Measurements from ENCODE around the gene SMCR8.

The SMCR8 gene

GRCh38 chr17:18278867-18279266 is 36.2 kb upstream of the SMCR8 start:
- H3K36me3 ChIP-seq: peaks cover 70 to 97% (median 88%) of the 10 kb centered on the region in 3 donors
- DNase-seq: no peak
- H3K27ac ChIP-seq: no peak overlapping the region
- no peaks in the 10 kb centered on the region for H3K4me1 ChIP-seq
- no peaks in the 10 kb centered on the region for H3K9me3 ChIP-seq
- H3K27me3 ChIP-seq: no peaks in the 10 kb centered on the region
- TF ChIP-seq CTCF (IDR thresholded peaks at IDR 0.05): no peak
- intact Hi-C loops (cut with DNase I; ENCODE audit: low total_unique reads): no loop called here
- H3K4me3 ChIP-seq: no peak overlapping the region

- Histone ChIP-seq H3K36me3 (peaks cover 70 to 99% (median 93%) of the 10 kb centered on the region in 3 donors), H3K9me3 (no peaks in the 10 kb centered on the region), H3K4me1 (no peaks in the 10 kb centered on the region), H3K27ac (no peak overlapping the region), H3K27me3 (no peaks in the 10 kb centered on the region), H3K4me3 (no peak overlapping the region)
- no peak for DNase-seq
- intact Hi-C loops (cut with DNase I; ENCODE audit: low total_unique reads): no loop called here
- TF ChIP-seq CTCF (IDR thresholded peaks at IDR 0.05): no peak
Measured at GRCh38 chr17:18280249-18280648, 34.8 kb upstream of the SMCR8 start.

- H3K9me3 ChIP-seq: no peaks in the 10 kb centered on the region
- H3K36me3 ChIP-seq: peaks cover 76 to 100% (median 98%) of the 10 kb centered on the region in 3 donors
- H3K27me3 ChIP-seq: no peaks in the 10 kb centered on the region
- intact Hi-C loops (cut with DNase I; ENCODE audit: low total_unique reads): no loop called here
- H3K4me3 ChIP-seq: no peak overlapping the region
- no peak for DNase-seq
- H3K27ac ChIP-seq: no peak overlapping the region
- TF ChIP-seq CTCF (IDR thresholded peaks at IDR 0.05): no peak
- no peaks in the 10 kb centered on the region for H3K4me1 ChIP-seq
Measured at GRCh38 chr17:18280766-18281371, 34.2 kb upstream of the SMCR8 start.

- peaks cover 78 to 100% (median 93%) of the 10 kb centered on the region in 3 donors for H3K36me3 ChIP-seq
- no peaks in the 10 kb centered on the region for H3K4me1 ChIP-seq
- H3K27ac ChIP-seq: no peak overlapping the region
- intact Hi-C loops (cut with DNase I; ENCODE audit: low total_unique reads): no loop called here
- H3K4me3 ChIP-seq: no peak overlapping the region
- no peaks in the 10 kb centered on the region for H3K9me3 ChIP-seq
- TF ChIP-seq CTCF (IDR thresholded peaks at IDR 0.05): no peak
- no peaks in the 10 kb centered on the region for H3K27me3 ChIP-seq
- DNase-seq: no peak
Measured at GRCh38 chr17:18281788-18282187, 33.3 kb upstream of the SMCR8 start.

- Histone ChIP-seq H3K27me3 (no peaks in the 10 kb centered on the region), H3K9me3 (no peaks in the 10 kb centered on the region), H3K27ac (no peak overlapping the region), H3K4me1 (no peaks in the 10 kb centered on the region), H3K4me3 (no peak overlapping the region), H3K36me3 (peaks cover 73 to 97% (median 82%) of the 10 kb centered on the region in 3 donors)
- DNase-seq: no peak
- intact Hi-C loops (cut with DNase I; ENCODE audit: low total_unique reads): no loop called here
- TF ChIP-seq CTCF (IDR thresholded peaks at IDR 0.05): no peak
Measured at GRCh38 chr17:18285296-18285695, 29.8 kb upstream of the SMCR8 start.
